ENCODE data around the gene TTC34.

GRCh38 chr1:2801046-2801445, 447 bp downstream of the TTC34 start:
- no peak for TF ChIP-seq CTCF (conservative IDR thresholded peaks at IDR 0.05 in 1 of 2, IDR thresholded peaks at IDR 0.05 in 1 of 2; ENCODE audit: extremely low read depth in 1 of 2, insufficient read depth in 1 of 2, low read depth in 1 of 2, low read length in 2 of 2)
- no peak for TF ChIP-seq EZH2 (IDR thresholded peaks at IDR 0.05; ENCODE audit: borderline replicate concordance, low read length)

All from mammary epithelial cell (primary cell).